GM12873 (cell line): ENCODE measurements around the gene PALMD.

Experiments used
- CTCF ChIP-seq: IDR thresholded peaks from 2 replicates; pipeline ENCODE4 v1.5.1; 2012; ENCODE audit warnings: low read depth, mild to moderate bottlenecking, moderate library complexity, low read length, control low read depth; ENCODE audit not compliant: insufficient read depth; ENCODE audit errors: missing control alignments

Gene PALMD

GRCh38 chr1:99710994-99711393 lies 65.1 kb downstream of the PALMD start:
- no peak for TF ChIP-seq CTCF

GRCh38 chr1:99713006-99713405 lies 67.1 kb downstream of the PALMD start:
- TF ChIP-seq CTCF: no peak

- TF ChIP-seq CTCF: no peak
Measured at GRCh38 chr1:99717005-99717404, 71.1 kb downstream of the PALMD start.

GRCh38 chr1:99723251-99723650 lies 77.3 kb downstream of the PALMD start:
- no peak for TF ChIP-seq CTCF

GRCh38 chr1:99725996-99726395 lies 80.1 kb downstream of the PALMD start:
- TF ChIP-seq CTCF: no peak

- no peak for TF ChIP-seq CTCF
Measured at GRCh38 chr1:99726407-99726806, 80.5 kb downstream of the PALMD start.

- TF ChIP-seq CTCF: no peak
Measured at GRCh38 chr1:99726818-99727217, 80.9 kb downstream of the PALMD start.
